Measurements from ENCODE around the gene KCNQ1.

GRCh38 chr11:2446590-2447252 is 1.9 kb downstream of the KCNQ1 start:
- TF ChIP-seq, protein P1, sequence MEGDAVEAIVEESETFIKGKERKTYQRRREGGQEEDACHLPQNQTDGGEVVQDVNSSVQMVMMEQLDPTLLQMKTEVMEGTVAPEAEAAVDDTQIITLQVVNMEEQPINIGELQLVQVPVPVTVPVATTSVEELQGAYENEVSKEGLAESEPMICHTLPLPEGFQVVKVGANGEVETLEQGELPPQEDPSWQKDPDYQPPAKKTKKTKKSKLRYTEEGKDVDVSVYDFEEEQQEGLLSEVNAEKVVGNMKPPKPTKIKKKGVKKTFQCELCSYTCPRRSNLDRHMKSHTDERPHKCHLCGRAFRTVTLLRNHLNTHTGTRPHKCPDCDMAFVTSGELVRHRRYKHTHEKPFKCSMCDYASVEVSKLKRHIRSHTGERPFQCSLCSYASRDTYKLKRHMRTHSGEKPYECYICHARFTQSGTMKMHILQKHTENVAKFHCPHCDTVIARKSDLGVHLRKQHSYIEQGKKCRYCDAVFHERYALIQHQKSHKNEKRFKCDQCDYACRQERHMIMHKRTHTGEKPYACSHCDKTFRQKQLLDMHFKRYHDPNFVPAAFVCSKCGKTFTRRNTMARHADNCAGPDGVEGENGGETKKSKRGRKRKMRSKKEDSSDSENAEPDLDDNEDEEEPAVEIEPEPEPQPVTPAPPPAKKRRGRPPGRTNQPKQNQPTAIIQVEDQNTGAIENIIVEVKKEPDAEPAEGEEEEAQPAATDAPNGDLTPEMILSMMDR (IDR thresholded peaks at IDR 0.05): no peak
- TF ChIP-seq POLR2AphosphoS5 (IDR thresholded peaks at IDR 0.05): no peak
- no peak for TF ChIP-seq POLR2A (IDR thresholded peaks at IDR 0.05)
- no peak for TF ChIP-seq EP300 (IDR thresholded peaks at IDR 0.05)
